ENCODE measurements around the gene ZRANB3.
"Not testable (repeated sequence)": the region's sequence is repeated elsewhere in the genome, so short reads cannot be mapped to it uniquely, and the experiment has no call there.

The ZRANB3 gene

GRCh38 chr2:135318808-135319207 lies 212.2 kb downstream of the ZRANB3 start:
- no peak for DNase-seq

DNA sequence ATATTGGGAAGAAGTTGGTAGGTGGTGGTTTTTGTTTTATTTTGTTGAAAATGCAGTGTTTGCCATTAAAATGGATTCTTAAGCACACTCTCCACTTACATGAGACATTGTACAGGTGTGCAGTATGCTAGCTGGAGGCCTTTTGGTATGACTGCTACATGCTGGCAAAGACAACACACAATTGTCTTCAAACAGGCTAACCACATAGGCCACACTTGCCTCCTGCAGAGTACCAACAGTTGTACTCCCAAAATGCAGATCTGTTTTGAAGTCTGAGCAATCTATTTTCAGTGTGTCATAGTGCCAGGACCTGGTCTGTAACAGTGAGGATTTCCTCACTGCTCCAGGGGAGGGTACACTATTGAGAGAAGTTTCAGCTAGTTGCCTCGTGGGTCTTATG lies 213.6 kb downstream of the ZRANB3 start:
- no peak for DNase-seq

- no peak for DNase-seq
Measured at GRCh38 chr2:135311962-135312361, 219.1 kb downstream of the ZRANB3 start.

DNA sequence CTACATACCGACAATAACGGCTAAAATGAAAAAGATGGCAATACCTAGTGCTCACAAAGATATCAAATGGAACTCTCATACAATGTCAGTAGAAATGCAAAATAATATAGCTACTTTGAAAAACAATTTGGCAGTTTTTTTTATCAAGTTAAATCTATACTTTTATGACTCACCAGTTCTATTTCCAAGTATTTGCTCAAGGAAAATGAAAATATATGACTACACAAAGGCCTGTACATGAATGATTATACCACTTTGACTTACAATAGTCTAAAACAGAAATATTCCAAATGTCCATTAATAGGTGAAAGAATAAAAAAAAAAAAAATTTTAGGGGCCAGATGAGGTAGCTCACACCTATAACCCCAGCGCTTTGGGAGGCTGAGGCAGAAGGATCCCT lies 219.8 kb downstream of the ZRANB3 start:
- no peak for DNase-seq

DNA sequence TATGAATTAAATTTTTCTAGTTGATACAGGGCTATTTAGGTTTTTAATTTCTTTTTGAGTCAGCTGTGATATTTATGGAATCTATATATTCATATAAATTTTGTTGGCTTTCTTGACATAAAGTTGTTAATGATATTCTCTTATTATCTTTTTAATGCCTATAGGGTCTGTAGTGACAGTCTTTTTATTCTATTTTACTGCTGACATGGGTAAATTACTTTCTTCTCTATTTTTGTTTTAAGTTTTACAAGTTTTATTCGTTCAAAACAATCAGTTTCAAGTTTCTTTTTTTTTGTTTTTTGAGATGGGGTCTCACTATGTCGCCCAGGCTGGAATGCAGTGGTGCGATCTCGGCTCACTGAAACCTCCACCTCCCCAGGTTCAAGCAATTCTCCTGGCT lies 226.3 kb downstream of the ZRANB3 start:
- no peak for DNase-seq

DNA sequence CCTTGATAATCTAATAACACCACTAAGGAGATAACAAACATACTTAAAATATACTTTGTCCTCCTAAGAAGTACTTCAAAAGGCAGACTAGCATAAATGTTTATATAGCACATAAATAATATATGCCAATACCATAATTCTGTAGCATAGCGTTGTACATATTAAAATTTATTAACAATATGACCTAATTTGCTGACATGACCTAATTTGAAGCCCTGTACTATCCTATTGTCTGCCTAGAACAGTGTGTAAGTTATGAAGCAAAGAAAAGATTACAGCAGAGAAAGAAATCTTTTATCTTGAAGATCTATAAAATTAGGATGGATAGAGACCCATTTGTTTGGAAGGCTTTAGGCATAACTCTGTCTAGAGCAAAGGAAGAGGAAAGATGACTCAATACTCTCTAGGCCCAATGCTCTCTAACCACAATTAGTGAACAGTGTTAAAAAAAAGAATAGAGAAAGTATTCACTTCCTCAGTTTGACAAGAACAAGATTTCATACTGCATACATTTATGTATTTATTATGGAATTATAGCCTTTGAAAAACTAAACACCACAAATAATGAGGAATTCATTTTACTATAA lies 231.3 kb downstream of the ZRANB3 start:
- no peak for DNase-seq

DNA sequence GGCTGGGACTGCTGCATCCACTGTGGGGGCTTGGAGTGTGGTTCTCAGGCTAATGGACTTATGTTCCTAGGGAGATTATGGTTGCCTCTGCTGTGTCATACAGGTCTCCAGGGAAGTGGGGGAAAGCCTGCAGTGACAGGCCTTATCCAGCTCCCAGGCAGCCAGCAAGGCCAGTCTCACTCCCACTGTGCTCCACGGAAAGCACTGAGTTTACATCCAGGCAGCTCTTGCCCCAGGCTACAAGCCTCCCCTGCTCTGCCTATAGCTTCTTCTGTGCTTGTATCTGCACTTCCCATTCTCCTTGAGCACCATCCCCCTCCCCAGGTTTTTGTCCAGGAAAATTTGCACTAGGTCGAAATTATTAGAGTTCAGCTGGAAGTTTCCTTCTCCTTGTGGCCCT lies 231.9 kb downstream of the ZRANB3 start:
- DNase-seq = peak; percentile 96

DNA sequence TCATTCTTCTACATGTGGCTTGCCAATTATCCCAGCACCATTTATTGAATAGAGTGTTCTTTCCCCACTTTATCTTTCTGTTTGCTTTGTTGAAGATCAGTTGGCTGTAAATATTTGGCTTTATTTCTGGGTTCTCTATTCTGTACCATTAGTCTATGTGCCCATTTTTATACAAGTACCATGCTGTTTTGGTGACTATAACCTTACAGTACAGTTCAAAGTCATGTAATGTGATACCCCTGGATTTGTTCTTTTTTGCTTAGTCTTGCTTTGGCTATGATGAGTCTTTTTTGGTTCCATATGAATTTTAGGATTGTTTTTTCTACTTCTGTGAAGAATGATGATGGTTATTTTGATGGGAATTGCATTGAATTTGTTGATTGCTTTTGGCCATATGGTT lies 243.9 kb downstream of the ZRANB3 start:
- not testable (repeated sequence) for DNase-seq

DNA sequence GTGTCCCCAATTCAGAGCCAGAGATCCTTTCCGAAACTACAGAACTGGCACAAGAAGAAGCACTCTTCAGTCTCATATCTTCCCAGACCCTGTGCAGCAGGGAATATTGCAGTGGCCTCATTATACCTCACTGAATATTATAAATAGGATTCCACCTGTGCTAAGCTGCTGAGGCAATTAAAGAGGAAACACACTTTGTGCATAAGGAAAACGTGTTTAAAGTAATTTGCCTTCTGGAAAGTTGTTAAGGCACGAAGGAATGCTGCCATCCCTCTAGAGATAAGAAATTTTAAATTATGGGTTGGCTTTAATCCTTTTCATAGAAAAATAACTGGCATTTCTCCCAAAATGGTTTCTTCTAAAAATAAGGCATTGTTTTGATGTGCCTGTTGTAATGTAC lies 245.6 kb downstream of the ZRANB3 start:
- peak; percentile 8 for DNase-seq

GRCh38 chr2:135281379-135281778 lies 249.6 kb downstream of the ZRANB3 start:
- no peak for DNase-seq

GRCh38 chr2:135279209-135279608 lies 251.8 kb downstream of the ZRANB3 start:
- no peak for DNase-seq

DNA sequence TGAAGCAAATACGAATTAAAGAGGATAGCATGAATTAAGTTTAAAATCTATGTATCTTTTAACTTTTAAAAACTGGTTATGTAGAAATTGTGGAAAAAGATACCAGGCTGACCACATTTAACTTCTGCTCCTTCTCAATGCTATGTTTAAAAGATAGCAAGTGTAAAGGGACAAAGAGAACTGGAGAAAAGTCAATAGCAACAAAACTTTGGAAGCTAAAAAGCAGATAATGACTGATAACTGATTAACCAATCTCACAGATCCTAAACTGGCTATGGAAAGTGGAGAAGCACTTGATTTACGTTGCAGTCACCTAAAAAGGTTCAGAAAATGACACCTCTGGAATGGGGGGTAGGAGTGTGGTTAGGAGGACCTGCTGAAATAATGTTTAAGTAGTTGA lies 254.5 kb downstream of the ZRANB3 start:
- DNase-seq = no peak

DNA sequence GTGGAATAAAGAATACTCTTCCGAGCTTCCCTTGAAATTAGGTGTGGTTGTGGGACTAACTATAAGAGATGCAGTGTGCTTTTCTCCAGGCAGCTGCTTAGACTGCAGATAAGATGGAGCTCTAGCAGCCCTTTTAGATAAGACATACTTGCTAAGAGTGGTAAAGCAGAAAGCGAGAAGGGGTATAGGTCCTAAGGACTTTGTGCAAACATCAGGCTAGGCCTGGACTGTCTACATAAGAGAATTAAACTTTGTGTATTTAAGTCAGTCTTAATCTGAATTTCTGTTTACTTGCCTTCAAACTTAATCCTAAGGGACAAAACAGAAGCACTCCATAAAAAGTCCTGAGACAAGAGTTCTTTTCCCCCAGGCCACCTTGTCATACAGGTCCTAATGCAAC lies 260.0 kb downstream of the ZRANB3 start:
- DNase-seq = peak; percentile 25

DNA sequence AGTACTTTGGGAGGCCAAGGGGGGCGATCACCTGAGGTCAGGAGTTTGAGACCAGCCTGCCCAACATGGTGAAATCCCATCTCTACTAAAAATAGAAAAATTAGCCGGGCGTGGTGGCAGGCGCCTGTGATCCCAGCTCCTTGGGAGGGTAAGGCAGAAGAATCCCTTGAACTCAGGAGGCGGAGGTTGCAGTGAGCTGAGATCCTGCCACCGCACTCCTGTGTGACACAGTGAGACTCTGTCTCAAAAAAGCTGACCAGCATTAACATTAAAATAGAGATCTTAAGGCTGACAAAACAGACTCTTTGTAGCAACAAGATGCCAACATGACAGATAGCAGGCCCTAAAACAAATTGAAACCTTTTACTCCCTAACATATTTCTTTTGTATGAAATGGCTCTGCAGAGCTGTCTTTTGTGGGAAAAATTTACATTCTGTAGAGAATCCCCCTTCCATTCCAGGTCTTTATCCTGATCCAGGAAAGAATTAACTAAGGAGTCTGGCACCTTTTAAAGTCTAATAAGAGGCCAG lies 265.0 kb downstream of the ZRANB3 start:
- no peak for DNase-seq

- DNase-seq = no peak
Measured at GRCh38 chr2:135259123-135259522, 271.9 kb downstream of the ZRANB3 start.

GRCh38 chr2:135258193-135258592 lies 272.8 kb downstream of the ZRANB3 start:
- DNase-seq = peak; percentile 62

- no peak for DNase-seq
Measured at GRCh38 chr2:135257383-135258090, 273.5 kb downstream of the ZRANB3 start.

DNA sequence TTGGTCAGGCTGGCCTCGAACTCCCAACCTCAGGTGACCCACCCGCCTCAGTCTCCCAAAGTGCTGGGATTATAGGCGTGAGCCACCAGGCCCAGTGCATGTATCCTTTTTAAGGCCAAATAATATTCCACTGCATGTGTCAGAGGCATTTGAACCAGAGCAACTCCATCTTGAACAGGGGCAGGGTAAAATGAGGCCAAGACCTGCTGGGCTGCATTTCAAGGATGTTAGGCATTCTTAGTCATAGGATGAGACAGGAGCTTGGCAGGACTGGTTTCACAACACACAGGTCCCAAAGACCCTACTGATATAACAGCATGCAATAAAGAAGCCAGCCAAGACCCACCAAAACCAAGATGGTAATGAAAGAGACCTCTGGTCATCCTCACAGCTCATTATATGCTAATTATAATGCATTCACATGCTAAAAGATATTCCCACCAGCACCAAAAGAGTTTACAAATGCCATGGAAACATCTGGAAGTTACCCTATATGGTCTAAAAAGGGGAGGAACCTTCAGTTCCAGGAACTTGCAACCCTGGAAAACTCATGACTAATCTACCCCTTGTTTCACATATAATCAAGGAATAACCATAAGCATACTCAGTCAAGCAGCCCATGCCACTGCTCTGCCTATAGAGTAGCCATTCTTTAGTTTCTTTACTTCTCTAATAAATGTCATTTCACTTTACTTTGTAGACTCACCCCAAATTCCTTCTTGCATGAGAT lies 274.3 kb downstream of the ZRANB3 start:
- no peak for DNase-seq

DNA sequence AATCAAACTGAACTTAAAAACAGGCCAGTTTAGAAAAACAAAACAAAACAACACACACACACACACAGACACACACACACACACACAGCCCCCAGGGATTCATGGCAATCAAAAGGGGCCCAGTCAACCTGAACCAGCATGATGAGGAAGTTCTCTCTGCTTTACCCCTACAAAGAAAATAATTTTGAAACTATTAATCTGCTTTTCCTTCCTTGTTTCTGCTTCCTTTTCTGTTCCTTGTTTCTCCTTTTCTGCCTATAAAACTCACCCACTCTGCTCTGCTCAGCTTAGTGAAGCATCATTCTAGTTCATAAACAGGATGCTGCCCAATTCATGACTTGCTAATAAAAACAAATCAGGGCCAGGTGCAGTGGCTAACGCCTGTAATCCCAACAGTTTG lies 275.8 kb downstream of the ZRANB3 start:
- no peak for DNase-seq

DNA sequence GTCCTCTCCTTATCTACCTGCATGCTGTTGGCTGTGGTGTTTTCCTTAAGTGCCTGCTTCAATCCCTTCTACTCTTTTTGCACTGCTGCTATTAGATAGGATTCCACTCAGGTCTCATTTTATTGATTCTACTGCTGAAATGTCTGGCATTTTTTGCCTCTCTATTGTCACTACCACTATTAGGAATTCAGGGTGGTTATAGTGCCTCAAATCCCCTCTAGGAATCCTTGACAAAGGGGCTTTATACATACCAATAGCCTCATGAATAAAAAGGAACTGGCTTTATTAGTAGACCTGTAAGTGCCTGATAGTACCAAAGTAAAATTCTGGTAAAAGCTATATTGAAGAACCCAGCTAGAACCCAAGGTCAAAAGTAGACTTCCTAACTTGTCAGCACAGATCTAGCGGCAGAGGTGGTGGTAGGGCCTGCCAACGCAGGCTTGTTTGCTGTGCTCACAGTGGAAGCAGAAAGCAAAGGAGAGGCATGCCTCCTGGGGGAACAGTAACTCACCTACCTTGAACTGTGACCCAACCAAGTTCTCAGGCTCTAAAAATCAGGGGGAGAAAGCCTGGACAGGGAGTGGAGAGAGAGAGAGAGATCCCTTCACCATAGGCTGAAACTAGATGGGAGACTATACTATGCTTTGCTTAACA lies 278.1 kb downstream of the ZRANB3 start:
- no peak for DNase-seq

DNA sequence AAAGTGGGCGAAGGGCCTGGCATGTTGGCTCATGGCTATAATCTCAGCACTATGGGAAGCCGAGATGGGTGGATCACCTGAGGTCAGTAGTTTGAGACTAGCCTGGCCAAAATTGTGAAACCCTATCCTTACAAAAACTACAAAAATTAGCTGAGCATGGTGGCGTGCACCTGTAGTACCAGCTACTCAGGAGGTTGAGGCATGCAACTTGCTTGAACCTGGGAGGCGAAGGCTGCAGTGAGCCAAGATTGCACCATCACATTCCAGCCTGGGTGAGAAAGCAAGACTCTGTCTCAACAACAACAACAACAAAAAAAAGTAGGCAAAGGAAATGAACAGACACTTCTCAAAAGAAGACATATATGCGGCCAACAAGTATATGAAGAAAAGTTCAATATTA lies 282.4 kb downstream of the ZRANB3 start:
- DNase-seq = no peak

DNA sequence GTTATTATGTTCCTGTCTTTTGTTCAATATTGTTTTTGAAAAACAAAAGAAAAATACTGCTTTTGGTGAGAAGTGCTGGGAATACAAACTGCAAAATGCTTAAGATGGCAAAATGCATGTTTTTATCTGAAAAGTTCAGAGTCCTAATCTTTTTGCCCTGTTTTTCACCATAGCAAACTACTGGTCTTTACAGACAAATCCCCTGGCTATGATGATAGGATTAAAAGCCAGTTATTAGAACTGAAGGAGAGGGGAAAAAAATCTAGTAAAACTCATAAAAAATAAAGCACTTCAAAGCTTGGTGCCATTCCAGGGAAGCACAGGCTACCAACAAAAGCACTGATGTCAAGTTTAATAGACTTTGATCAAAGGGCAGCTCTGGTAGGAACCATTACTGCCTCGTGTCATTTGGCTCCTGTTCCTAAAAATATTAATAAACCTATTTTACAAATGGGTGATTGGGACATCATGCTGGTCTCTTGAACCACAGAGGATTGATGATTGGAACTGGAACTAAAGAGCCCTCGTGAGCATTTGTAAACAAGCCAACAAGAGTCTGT lies 284.2 kb downstream of the ZRANB3 start:
- DNase-seq = no peak

- DNase-seq = peak; percentile 25
Measured at GRCh38 chr2:135245071-135245470, 285.9 kb downstream of the ZRANB3 start.
